GM12873 (cell line): ENCODE results near the gene CLCN1.

ENCODE experiments used
- TF ChIP-seq, protein P1 (sequence below): IDR thresholded peaks from 2 replicates; pipeline ENCODE4 v1.5.1; 2012; ENCODE audit warnings: low read depth, mild to moderate bottlenecking, moderate library complexity, low read length, control low read depth; ENCODE audit not compliant: insufficient read depth; ENCODE audit errors: missing control alignments

The CLCN1 gene

DNA sequence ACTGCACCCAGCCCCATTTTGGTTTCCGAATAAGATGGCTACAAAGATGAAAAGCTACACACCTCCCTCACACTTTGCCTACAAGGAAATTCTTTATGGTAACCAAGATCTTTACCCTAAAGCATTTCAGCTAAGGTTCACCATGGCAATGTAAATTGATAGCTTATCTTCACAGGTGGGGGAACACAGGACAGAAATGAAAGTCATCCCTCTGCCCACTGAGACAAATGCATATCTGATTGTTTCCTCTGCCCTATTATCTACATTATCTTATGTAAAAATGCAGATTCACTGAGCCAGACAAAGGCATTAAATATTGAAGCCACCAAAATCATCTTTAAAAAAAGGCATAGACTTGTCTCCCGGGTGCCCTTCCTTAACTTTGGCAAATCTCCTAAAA is 34.4 kb upstream of the CLCN1 start:
- TF ChIP-seq, protein P1, sequence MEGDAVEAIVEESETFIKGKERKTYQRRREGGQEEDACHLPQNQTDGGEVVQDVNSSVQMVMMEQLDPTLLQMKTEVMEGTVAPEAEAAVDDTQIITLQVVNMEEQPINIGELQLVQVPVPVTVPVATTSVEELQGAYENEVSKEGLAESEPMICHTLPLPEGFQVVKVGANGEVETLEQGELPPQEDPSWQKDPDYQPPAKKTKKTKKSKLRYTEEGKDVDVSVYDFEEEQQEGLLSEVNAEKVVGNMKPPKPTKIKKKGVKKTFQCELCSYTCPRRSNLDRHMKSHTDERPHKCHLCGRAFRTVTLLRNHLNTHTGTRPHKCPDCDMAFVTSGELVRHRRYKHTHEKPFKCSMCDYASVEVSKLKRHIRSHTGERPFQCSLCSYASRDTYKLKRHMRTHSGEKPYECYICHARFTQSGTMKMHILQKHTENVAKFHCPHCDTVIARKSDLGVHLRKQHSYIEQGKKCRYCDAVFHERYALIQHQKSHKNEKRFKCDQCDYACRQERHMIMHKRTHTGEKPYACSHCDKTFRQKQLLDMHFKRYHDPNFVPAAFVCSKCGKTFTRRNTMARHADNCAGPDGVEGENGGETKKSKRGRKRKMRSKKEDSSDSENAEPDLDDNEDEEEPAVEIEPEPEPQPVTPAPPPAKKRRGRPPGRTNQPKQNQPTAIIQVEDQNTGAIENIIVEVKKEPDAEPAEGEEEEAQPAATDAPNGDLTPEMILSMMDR = no peak

DNA sequence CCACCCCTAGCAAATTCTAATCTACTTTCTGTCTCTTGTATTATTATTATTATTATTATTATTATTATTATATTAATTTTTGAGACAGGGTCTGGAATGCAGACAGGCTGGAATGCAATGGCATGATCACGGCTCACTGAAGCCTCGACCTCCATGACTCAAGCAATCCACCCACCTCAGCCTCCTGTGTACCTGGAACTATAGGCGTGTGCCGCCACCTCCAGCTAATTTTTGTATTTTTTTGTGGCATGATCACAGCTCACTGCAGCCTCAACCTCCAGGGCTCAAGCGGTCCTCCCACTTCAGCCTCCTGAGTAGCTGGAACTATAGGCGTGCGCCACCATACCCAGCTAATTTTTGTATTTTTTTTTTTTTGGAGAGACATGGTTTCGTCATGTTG is 33.8 kb upstream of the CLCN1 start:
- TF ChIP-seq, protein P1 = no peak

DNA sequence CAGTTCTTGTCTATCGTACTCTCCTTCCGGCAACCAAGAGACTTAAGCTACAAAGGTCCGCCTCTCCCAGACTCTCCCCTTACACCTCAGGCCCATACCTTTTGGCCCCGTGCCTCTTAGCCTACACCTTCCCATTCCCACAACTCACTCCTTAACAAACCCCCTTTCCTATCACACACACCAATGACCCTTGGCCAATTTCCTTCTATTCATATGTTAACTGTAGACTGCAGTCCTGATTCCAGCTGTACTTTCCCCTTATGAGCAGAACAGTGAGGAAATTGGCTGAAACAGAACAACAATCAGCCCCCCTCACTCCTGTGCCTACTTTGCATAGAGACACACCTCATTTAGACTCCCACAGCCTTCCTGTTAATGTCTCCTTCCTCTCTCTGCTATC is 32.5 kb upstream of the CLCN1 start:
- TF ChIP-seq, protein P1 = no peak

DNA sequence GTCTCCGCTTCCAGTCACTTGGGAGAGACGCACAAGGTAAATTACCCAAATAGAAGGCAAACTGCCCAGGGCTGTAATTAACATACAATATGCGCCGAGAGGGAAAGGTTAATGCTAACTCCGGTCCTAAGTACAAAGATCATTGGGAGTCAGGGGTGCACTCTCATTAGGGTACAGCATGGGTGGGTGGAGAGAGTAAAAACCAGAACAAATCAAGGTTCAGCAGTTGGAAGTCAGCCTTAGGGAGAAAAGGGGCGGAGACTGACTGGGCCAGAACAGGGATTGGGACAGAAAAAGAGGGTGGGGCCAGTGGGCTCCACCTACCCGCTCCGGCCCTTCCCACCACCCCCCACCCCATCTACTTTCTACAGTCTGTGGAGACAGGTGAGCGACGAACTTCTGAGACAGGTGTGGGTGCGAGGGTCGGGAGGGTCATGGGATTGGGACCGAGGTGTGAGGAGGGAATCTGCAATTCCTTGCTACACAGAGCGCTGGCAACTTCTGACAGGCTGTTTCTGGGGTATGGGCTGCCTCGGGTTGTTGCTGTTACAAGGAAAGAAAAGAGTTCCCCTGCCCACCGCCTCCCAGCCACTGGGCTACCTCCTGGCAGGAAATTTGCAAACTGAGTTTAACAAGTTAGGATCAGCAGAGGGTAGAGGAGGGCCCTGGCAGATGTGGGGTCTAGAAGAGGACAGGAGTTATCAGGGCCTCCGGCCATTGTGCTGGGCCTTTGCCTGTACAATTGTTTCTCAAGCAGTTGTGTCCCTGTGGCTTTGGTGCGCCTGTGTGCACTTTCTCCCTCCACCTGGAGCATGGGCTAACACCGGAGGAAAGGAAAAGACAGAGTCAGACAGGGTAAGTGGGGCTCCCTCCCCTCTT is 31.1 kb upstream of the CLCN1 start, which contains the start of gene TMEM139:
TSS of gene TMEM139 (plus strand) at position 368 of the 879 bp plus-strand sequence. CDS start 1,000 bp downstream, outside the sequence.
- TF ChIP-seq, protein P1 = no peak

DNA sequence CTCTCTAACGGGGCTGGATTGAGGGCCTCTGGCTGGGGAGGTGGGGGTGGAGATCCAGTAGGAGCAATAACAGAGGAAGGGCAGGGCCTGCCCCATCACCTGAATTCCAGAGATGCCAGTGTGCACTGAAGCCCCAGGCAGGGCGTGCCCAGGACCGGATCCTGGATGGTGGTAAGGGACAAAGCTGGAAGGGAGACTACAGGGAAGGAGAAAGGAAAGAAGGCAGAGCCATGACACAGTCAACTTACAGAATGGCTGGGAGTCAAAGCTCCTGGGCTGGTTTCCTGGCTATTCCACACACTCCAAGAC is 30.5 kb upstream of the CLCN1 start:
- TF ChIP-seq, protein P1 = no peak

DNA sequence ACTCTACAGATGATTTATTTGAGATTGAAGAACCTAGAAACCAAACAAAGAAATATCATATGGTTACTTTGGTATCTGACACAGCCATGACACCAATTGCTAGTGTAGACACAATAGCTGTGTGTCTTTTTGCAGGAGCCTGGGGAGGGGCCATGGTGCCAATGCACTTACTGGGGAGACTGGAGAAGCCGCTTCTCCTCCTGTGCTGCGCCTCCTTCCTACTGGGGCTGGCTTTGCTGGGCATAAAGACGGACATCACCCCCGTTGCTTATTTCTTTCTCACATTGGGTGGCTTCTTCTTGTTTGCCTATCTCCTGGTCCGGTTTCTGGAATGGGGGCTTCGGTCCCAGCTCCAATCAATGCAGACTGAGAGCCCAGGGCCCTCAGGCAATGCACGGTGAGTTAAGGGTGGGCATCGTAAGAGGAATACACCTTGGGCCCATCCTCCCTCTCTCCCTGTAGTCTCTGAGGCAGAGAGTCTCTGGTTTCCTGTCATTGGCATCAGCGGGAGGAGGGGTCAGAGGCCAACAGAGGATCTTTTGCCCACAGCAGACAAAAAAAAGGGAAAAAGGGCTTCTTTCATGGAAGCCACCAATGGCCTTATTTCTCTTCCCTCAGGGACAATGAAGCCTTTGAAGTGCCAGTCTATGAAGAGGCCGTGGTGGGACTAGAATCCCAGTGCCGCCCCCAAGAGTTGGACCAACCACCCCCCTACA is 29.9 kb upstream of the CLCN1 start:
- TF ChIP-seq, protein P1 = no peak

DNA sequence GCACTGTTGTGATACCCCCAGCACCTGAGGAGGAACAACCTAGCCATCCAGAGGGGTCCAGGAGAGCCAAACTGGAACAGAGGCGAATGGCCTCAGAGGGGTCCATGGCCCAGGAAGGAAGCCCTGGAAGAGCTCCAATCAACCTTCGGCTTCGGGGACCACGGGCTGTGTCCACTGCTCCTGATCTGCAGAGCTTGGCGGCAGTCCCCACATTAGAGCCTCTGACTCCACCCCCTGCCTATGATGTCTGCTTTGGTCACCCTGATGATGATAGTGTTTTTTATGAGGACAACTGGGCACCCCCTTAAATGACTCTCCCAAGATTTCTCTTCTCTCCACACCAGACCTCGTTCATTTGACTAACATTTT is 29.4 kb upstream of the CLCN1 start:
- TF ChIP-seq, protein P1 = no peak
